K562 (cell line): ENCODE data around the gene TMEM151A. TPM values are rescaled to one million over a fixed set of nuclear protein-coding genes. Genes with fewer than 3 reads are reported as not detected.

Source experiments
- ATAC-seq: fragments of 200-7000 bp; cut with Tn5 transposase; 3 replicates; pipeline ENCODE4 v1.9.1; 2020; ENCODE audit warnings: moderate library complexity
- Bru-seq: library from RNA; stranded (reverse); fragments of 400-500 nt; gene quantifications from one replicate; lab custom pipeline; 2021; lab: Mats Ljungman, UMichigan
- BruChase-seq, 2 experiments: library from RNA; stranded (reverse); fragments of 400-500 nt; gene quantifications; one replicate each; lab custom pipeline; 2021; lab: Mats Ljungman, UMichigan
- BruUV-seq: library from RNA; stranded (reverse); fragments of 400-500 nt; replicated peaks from 2 replicates; lab custom pipeline; 2021; lab: Mats Ljungman, UMichigan
- CTCF ChIA-PET: fragments of 300-600 bp; formaldehyde crosslinking; extraction: SDS; loops from one replicate; lab custom pipeline; 2021; ENCODE audit warnings: low intra/inter-chr PET ratio; lab: Yijun Ruan, JAX
- POLR2A ChIA-PET: fragments of 300-600, 350-650 bp; sonication (Branson Sonifier 250); formaldehyde crosslinking; extraction: SDS; loops from one replicate; lab custom pipeline; 2021; ENCODE audit warnings: antibody characterized with exemption, inconsistent platforms; lab: Yijun Ruan, JAX
- DNase-seq, 4 experiments: peaks; one replicate each; pipeline versions ENCODE4 v3.0.0 to v3.0.0-alpha.2; 2011 to 2018; ENCODE audit warnings: low spot score in 3 of 4, mixed read lengths in 3 of 4; ENCODE audit errors: extremely low read depth in 1 of 4
- FAIRE-seq: peaks from 2 replicates; lab custom pipeline; 2011; peaks lifted over from hg19 to GRCh38; lab: Jason Lieb, UNC
- H2AFZ ChIP-seq: 2 replicates; pipeline ENCODE4 v1.6.0; 2011; ENCODE audit warnings: low read depth, low read length, control low read depth, inconsistent platforms
- H3K27ac ChIP-seq: fragments of 200-600 bp; 3 replicates; pipeline ENCODE4 v1.8.0; 2011; ENCODE audit warnings: low read depth, mild to moderate bottlenecking, control low read depth, inconsistent platforms, low read length, moderate library complexity, mixed read lengths; ENCODE audit errors: extremely low read depth
- H3K27me3 ChIP-seq, 2 experiments: fragments of 300-600 bp in 1 of 2; 2 replicates in 1 of 2; 3 replicates in 1 of 2; pipeline versions ENCODE4 v1.6.0 to v1.8.0; 2011; ENCODE audit warnings: inconsistent platforms in 2 of 2, low read length in 2 of 2, mild to moderate bottlenecking in 1 of 2, mixed read lengths in 1 of 2, moderate library complexity in 1 of 2; ENCODE audit not compliant: control insufficient read depth in 2 of 2, insufficient read depth in 2 of 2
- H3K36me3 ChIP-seq: fragments of 300-600 bp; 3 replicates; pipeline ENCODE4 v1.8.0; 2011; ENCODE audit warnings: mild to moderate bottlenecking, low read length, inconsistent platforms; ENCODE audit not compliant: control insufficient read depth, insufficient read depth
- H3K4me1 ChIP-seq, 2 experiments: fragments of 200-600 bp in 1 of 2; replicated peaks in 1 of 2; 2 replicates in 1 of 2; 3 replicates in 1 of 2; pipeline versions ENCODE4 v1.5.1 to v1.8.0; 2011; ENCODE audit warnings: inconsistent platforms in 2 of 2, low read length in 2 of 2, mild to moderate bottlenecking in 1 of 2, mixed read lengths in 1 of 2, moderate library complexity in 1 of 2; ENCODE audit not compliant: control insufficient read depth in 2 of 2, insufficient read depth in 2 of 2
- H3K4me2 ChIP-seq: 2 replicates; pipeline ENCODE4 v1.6.1; 2011; ENCODE audit warnings: low read length, control low read depth, inconsistent platforms, mixed read lengths; ENCODE audit not compliant: insufficient read depth
- H3K4me3 ChIP-seq: fragments of 200-600 bp; sonication (generic), shearing (Covaris generic); 2 replicates; pipeline ENCODE4 v1.5.1; 2016; ENCODE audit warnings: control low read depth, inconsistent platforms
- H3K79me2 ChIP-seq: fragments of 200-600 bp; 3 replicates; pipeline ENCODE4 v1.8.0; 2011; ENCODE audit warnings: low read length, inconsistent platforms; ENCODE audit not compliant: control insufficient read depth, insufficient read depth
- H3K9ac ChIP-seq, 2 experiments: 2 replicates each; pipeline versions ENCODE4 v1.6.0 to v1.6.1; 2011; ENCODE audit warnings: low read depth in 2 of 2, low read length in 2 of 2, control low read depth in 1 of 2, inconsistent platforms in 1 of 2, mild to moderate bottlenecking in 1 of 2, mixed read lengths in 1 of 2; ENCODE audit not compliant: insufficient read depth in 1 of 2
- H3K9me1 ChIP-seq: one replicate; pipeline ENCODE4 v1.6.0; 2011; ENCODE audit warnings: inconsistent platforms, mild to moderate bottlenecking, low read length, moderate library complexity; ENCODE audit not compliant: control insufficient read depth, insufficient read depth
- H3K9me3 ChIP-seq: replicated peaks from 2 replicates; pipeline ENCODE4 v1.5.1; 2011; ENCODE audit warnings: low read depth, low read length, inconsistent platforms; ENCODE audit not compliant: control insufficient read depth, insufficient read depth
- H4K20me1 ChIP-seq: replicated peaks from 2 replicates; pipeline ENCODE4 v1.6.1; 2011; ENCODE audit warnings: low read length, inconsistent platforms, mixed read lengths; ENCODE audit not compliant: control insufficient read depth, insufficient read depth
- ATF1 ChIP-seq, 2 experiments: fragments of 450-650 bp in 1 of 2; IDR thresholded peaks; 2 replicates each; pipeline ENCODE4 v1.6.1; 2016; ENCODE audit warnings: missing compliant biosample characterization in 1 of 2, missing genetic modification characterization in 1 of 2
- ATF3 ChIP-seq, 2 experiments: fragments of 450-650 bp in 1 of 2; sonication (generic) in 1 of 2; formaldehyde crosslinking in 1 of 2; IDR thresholded peaks in 1 of 2; conservative IDR thresholded peaks in 1 of 2; 2 replicates each; pipeline versions ENCODE4 v1.6.1 to v1.8.1; 2016 to 2023; ENCODE audit warnings: mild to moderate bottlenecking in 2 of 2, moderate library complexity in 2 of 2, inconsistent platforms in 1 of 2, missing genetic modification reagents in 1 of 2
- CREM ChIP-seq: IDR thresholded peaks from 2 replicates; pipeline ENCODE4 v1.6.1; 2014; ENCODE audit warnings: antibody characterized with exemption, low read depth
- EWSR1 ChIP-seq: fragments of 450-650 bp; IDR thresholded peaks from 2 replicates; pipeline ENCODE4 v1.6.1; 2018; ENCODE audit warnings: borderline replicate concordance, mild to moderate bottlenecking, low read depth, moderate library complexity; ENCODE audit not compliant: partially characterized antibody
- HNRNPL ChIP-seq: fragments of 200-400 bp; formaldehyde crosslinking; IDR thresholded peaks from 2 replicates; pipeline ENCODE4 v1.6.1; 2017; ENCODE audit warnings: low read depth, mild to moderate bottlenecking, low read length
- ZBTB7A ChIP-seq: IDR thresholded peaks from 2 replicates; pipeline ENCODE4 v1.6.1; 2011; ENCODE audit warnings: low read depth, mild to moderate bottlenecking, low read length, moderate library complexity, borderline replicate concordance; ENCODE audit not compliant: control insufficient read depth
- ZNF124 ChIP-seq: sonication (generic); formaldehyde crosslinking; IDR thresholded peaks from 2 replicates; pipeline ENCODE4 v1.8.1; 2022; ENCODE audit warnings: missing genetic modification reagents
- WGBS: fragments of 100-300 bp; shearing (Covaris generic); methylation state at CpG from one replicate; pipeline ENCODE4 v1.1.6; 2016; ENCODE audit warnings: low coverage, mixed read lengths; ENCODE audit not compliant: insufficient coverage; ENCODE audit errors: missing lambda C conversion rate; 5-methylcytosine and 5-hydroxymethylcytosine counted together
- in situ Hi-C: fragments of 300-500 bp; cut with MboI; formaldehyde crosslinking; loops from 4 replicates; pipeline ENCODE4 v1.15.0; 2018; ENCODE audit warnings: inconsistent platforms, mixed read lengths
- intact Hi-C: fragments of 100-400 bp; cut with micrococcal nuclease; formaldehyde crosslinking; loops from 2 replicates; pipeline ENCODE4 v1.14.2; 2022
- long read RNA-seq, 3 experiments: library from polyadenylated mRNA in 2 of 3; library from RNA in 1 of 3; unstranded in 2 of 3; stranded (forward) in 1 of 3; transcript quantifications; one replicate each; pipeline ENCODE4 v2.0.0, GENCODE V29; 2019 to 2022
- polyA minus RNA-seq, 3 experiments: library from RNA; depleted of rRNA, polyadenylated mRNA; stranded (reverse); fragments of >200 nt; gene quantifications; 2 replicates each; pipeline ENCODE4 v1.2.3, GENCODE V29; 2011
- polyA plus RNA-seq, 8 experiments: library from polyadenylated mRNA; depleted of rRNA in 4 of 8; stranded (reverse) in 5 of 8; unstranded in 3 of 8; fragments of >200 nt; fragmentation: Nextera tagmentation in 2 of 8; fragmentation: Illumina TruSeq in 1 of 8; extraction: Ambion mirVana in 2 of 8; extraction: Trizol in 1 of 8; gene quantifications; 2 replicates each; pipeline versions ENCODE4 v1.2.1 to v1.2.3, GENCODE V29; 2011 to 2014; ENCODE audit warnings: inconsistent platforms in 1 of 8, missing spikeins in 1 of 8
- total RNA-seq, 7 experiments: library from RNA; depleted of rRNA in 6 of 7; stranded (reverse); fragments of >200 nt in 6 of 7; fragmentation: Illumina TruSeq in 2 of 7; extraction: Trizol in 2 of 7; gene quantifications; 2 replicates each; pipeline versions ENCODE4 v1.2.1 to v1.2.3, GENCODE V29; 2011 to 2021; ENCODE audit warnings: low replicate concordance in 1 of 7

TMEM151A gene
- total RNA-seq (2011; cell fraction: chromatin; rRNA removed; ENCODE audit: low replicate concordance): not detected in 2 replicates
- not detected in 2 replicates for total RNA-seq (2011; cell fraction: nucleolus; rRNA removed)
- not detected in 2 replicates for total RNA-seq (2011; cell fraction: nucleoplasm; rRNA removed)
- total RNA-seq (2014; rRNA removed): not detected in 2 replicates
- total RNA-seq (2014; rRNA removed; fragmentation: Illumina TruSeq; extraction: Trizol): not detected in 2 replicates
- not detected in 2 replicates for total RNA-seq (2015; rRNA removed; fragmentation: Illumina TruSeq; extraction: Trizol)
- total RNA-seq (2021): not detected in 2 replicates
- polyA plus RNA-seq (2011; rRNA removed): not detected in 2 replicates
- polyA plus RNA-seq (2011; cell fraction: cytosol; rRNA removed): 0.01 TPM in 1 of 2 replicates, not detected in the other
- not detected in 2 replicates for polyA plus RNA-seq (2011; cell fraction: nucleus; rRNA removed)
- not detected in 2 replicates for polyA plus RNA-seq (2012)
- polyA plus RNA-seq (2014; fragmentation: Illumina TruSeq; extraction: Trizol): not detected in 2 replicates
- not detected for polyA plus RNA-seq (2014; fragmentation: Nextera tagmentation; extraction: Ambion mirVana)
- not detected in 2 replicates for polyA plus RNA-seq (2014; rRNA removed)
- polyA minus RNA-seq (2011; rRNA and poly(A)+ RNA removed): not detected in 2 replicates
- polyA minus RNA-seq (2011; cell fraction: cytosol; rRNA and poly(A)+ RNA removed): not detected in 2 replicates
- polyA minus RNA-seq (2011; cell fraction: nucleus; rRNA and poly(A)+ RNA removed): 0.13 TPM in 1 of 2 replicates, not detected in the other
- not detected for Bru-seq, nascent RNA
- BruChase-seq, experiment 1, labeled RNA remaining after a 2-hour chase: percentile 18 among the genes with signal in this experiment
- BruChase-seq, experiment 2, labeled RNA remaining after a 6-hour chase: percentile 19 among the genes with signal in this experiment
- long read RNA-seq, experiment 1: 0 reads
- long read RNA-seq, experiment 2: 0 reads
- long read RNA-seq, experiment 3: 0 reads

- peak in 1 of 4 experiments; percentile 35 for DNase-seq
- no TSS peak for BruUV-seq
- in situ Hi-C loops: no loop called here
Measured at GRCh38 chr11:66291706-66292542, at the start of gene TMEM151A. TMEM151A (plus strand) TSS chr11:66291894; CDS start chr11:66292014, 120 bp downstream.

More at GRCh38 chr11:66291706-66292542, at the start of gene TMEM151A:
- no peaks in the 10 kb centered on the region; a peak in 1 of 5 replicates for H3K27me3 ChIP-seq
- intact Hi-C loops: no loop called here
- 0 out of 2 replicates have a peak, but pooled peaks cover 5% of the 10 kb centered on the region for H4K20me1 ChIP-seq
- H3K9me3 ChIP-seq: no peaks in the 10 kb centered on the region
- H3K4me1 ChIP-seq: peaks cover 19 to 60% of the 10 kb centered on the region in 2 experiments
- no peak for FAIRE-seq
- H3K36me3 ChIP-seq: peaks cover 8% of the 10 kb centered on the region; the same call in 2 of the 3 replicates
- 93% methylated on average over 10 of the region's 95 CpGs for WGBS
- peaks cover 19% of the 10 kb centered on the region for H3K79me2 ChIP-seq
- no peak within 1 kb of the TSS for H3K4me2 ChIP-seq
- no peak for ATAC-seq
- H3K9me1 ChIP-seq: no peaks in the 10 kb centered on the region
- no peak within 1 kb of the TSS for H3K9ac ChIP-seq
- ChIA-PET CTCF (no interaction called here), POLR2A (no interaction called here)
- TF ChIP-seq ZBTB7A (peak; percentile 41; the same call in 1 of the 2 replicates), ATF1 (CRISPR knock-in tag; IDR thresholded peaks at IDR 0.05) (no peak), ATF1 (tag; IDR thresholded peaks at IDR 0.05) (peak; percentile 23; the same call in 1 of the 2 replicates), HNRNPL (0 out of 2 replicates have a peak, but pooled peaks have one; percentile 16), EWSR1 (no peak), ATF3 (IDR thresholded peaks at IDR 0.05) (peak; percentile 30; the same call in 1 of the 2 replicates), ATF3 (CRISPR knock-in tag; conservative IDR thresholded peaks at IDR 0.05) (no peak), ZNF124 (CRISPR knock-in tag) (no peak), CREM (0 out of 2 replicates have a peak, but pooled peaks have one; percentile 36)
- no peak within 1 kb of the TSS for H3K27ac ChIP-seq
- H3K4me3 ChIP-seq: no peak within 1 kb of the TSS
- H2AFZ ChIP-seq: no peak within 1 kb of the TSS
